Measurements from ENCODE around the gene CHST15. TPM values are rescaled to one million over a fixed set of nuclear protein-coding genes. Genes with fewer than 3 reads are reported as not detected.

Gene CHST15
- total and polyA plus RNA-seq, 9 donors, result 35.9 to 93.0 (median 52.5) TPM

DNA sequence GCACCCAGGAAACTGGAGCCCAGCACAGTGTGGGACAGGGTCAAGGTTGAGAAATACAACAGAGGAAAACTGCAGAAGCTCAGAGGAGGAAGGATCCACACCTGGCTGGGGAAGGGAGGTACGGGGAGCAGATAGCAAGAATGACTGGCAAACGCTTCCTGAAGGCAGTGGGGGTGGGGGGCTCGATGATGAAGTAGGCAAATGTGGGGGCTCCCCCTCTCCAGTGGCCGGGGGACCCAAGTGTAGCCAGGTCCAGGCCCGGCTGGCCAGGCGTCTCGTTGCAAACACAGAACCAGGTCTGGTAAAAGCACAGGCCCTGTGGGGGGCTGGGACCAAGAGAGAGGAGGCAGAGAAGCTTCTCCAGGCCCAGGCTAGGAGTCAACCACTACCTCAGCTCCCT is 7.7 kb downstream of the CHST15 start:
- peak overlapping the region in 1 of 2 donors; percentile 28 for H3K27ac ChIP-seq
- H3K27me3 ChIP-seq, result no peaks in the 10 kb centered on the region
- TF ChIP-seq EP300 (IDR thresholded peaks at IDR 0.05), result no peak
- TF ChIP-seq POLR2A (IDR thresholded peaks at IDR 0.05), result no peak
- TF ChIP-seq, protein P1, sequence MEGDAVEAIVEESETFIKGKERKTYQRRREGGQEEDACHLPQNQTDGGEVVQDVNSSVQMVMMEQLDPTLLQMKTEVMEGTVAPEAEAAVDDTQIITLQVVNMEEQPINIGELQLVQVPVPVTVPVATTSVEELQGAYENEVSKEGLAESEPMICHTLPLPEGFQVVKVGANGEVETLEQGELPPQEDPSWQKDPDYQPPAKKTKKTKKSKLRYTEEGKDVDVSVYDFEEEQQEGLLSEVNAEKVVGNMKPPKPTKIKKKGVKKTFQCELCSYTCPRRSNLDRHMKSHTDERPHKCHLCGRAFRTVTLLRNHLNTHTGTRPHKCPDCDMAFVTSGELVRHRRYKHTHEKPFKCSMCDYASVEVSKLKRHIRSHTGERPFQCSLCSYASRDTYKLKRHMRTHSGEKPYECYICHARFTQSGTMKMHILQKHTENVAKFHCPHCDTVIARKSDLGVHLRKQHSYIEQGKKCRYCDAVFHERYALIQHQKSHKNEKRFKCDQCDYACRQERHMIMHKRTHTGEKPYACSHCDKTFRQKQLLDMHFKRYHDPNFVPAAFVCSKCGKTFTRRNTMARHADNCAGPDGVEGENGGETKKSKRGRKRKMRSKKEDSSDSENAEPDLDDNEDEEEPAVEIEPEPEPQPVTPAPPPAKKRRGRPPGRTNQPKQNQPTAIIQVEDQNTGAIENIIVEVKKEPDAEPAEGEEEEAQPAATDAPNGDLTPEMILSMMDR (IDR thresholded peaks at IDR 0.05), result no peak
- intact Hi-C loops (cut with DNase I), result loop anchor here in 1 of 4 donors (2.0 kb wide), 1 partner anchor 53 kb away; no protein-coding TSS in a partner anchor
- H3K9me3 ChIP-seq, result no peaks in the 10 kb centered on the region
- H3K4me1 ChIP-seq (ENCODE audit: insufficient read depth), result peaks cover 45% of the 10 kb centered on the region
- 47 to 72% (median 58%) methylated on average over 7 of the region's 7 CpGs for WGBS, 3 donors
- no peak overlapping the region for H3K4me3 ChIP-seq
- peak in 1 of 5 donors; percentile 35 for DNase-seq
- H3K36me3 ChIP-seq, result no peaks in the 10 kb centered on the region

DNA sequence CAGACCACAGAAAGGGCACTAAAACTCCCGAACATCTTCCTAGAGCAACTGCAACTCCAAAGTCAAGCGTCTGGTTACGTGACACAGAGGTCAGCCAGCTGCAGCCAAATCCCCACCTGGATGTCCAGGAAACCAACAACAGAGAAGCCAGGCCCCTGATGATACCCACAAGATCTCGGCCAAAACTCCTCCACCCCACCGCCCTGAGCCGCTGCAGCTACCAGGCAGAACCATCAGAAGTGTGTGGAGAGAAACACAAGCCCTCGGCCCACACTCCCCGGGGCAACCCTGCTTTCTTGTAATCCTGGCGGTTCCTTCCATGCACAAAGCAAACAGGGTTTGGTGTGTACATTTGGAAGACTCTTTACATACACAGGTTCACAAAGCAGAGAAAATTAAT is 8.7 kb downstream of the CHST15 start:
- Histone ChIP-seq H3K36me3 (no peaks in the 10 kb centered on the region), H3K27me3 (no peaks in the 10 kb centered on the region), H3K4me1 (ENCODE audit: insufficient read depth) (peaks cover 44% of the 10 kb centered on the region), H3K9me3 (no peaks in the 10 kb centered on the region), H3K27ac (no peak overlapping the region), H3K4me3 (no peak overlapping the region)
- TF ChIP-seq EP300 (IDR thresholded peaks at IDR 0.05) (no peak), POLR2A (IDR thresholded peaks at IDR 0.05) (no peak)
- TF ChIP-seq, protein P1 (IDR thresholded peaks at IDR 0.05), result no peak
- intact Hi-C loops (cut with DNase I), result loop anchor here in 1 of 4 donors (2.0 kb wide), 1 partner anchor 52 kb away; no protein-coding TSS in a partner anchor
- WGBS, 3 donors, result 44 to 68% (median 47%) methylated on average over 9 of the region's 9 CpGs
- no peak for DNase-seq

DNA sequence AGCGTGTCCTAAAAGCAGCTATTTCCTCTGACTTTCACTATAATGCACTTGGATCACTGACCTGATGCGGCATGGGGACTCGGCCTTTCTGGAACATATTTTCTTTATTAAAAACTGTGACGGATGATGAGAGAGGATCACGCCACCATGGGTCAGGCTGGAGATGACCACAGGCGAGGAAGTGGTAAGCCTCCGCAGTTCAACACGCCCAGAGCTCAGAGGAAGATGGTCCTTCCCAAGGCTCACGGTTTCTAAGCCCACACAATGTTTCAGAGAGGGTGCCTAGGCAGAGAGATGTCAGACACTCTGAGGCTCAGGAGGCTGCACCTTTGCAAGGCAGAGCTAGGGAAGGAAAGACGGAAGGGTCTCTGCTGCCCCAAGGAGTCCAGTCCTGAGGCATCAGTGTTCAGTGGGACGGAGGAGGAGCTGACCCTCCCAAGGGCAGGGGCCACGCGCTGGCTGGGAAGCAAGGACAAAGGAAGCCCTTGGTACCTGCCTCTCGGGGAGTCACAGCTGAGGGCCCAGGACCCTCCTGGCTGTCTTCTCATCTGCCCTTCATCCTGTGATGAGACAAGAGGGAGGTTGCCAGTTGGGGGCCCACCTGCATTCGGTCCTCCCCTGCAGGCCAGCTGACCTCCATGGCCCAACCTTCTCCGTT is 9.5 kb downstream of the CHST15 start:
- no peaks in the 10 kb centered on the region for H3K9me3 ChIP-seq
- peaks cover 43% of the 10 kb centered on the region for H3K4me1 ChIP-seq (ENCODE audit: insufficient read depth)
- DNase-seq, result no peak
- no peaks in the 10 kb centered on the region for H3K27me3 ChIP-seq
- H3K27ac ChIP-seq, result no peak overlapping the region
- H3K36me3 ChIP-seq, result no peaks in the 10 kb centered on the region
- no peak for TF ChIP-seq POLR2A (IDR thresholded peaks at IDR 0.05)
- TF ChIP-seq, protein P1 (IDR thresholded peaks at IDR 0.05), result no peak
- TF ChIP-seq EP300 (IDR thresholded peaks at IDR 0.05), result no peak
- intact Hi-C loops (cut with DNase I), result loop anchor here in 1 of 4 donors (2.0 kb wide), 1 partner anchor 51 kb away; no protein-coding TSS in a partner anchor
- no peak overlapping the region for H3K4me3 ChIP-seq
- WGBS, 3 donors, result 82 to 88% (median 84%) methylated on average over 16 of the region's 16 CpGs

DNA sequence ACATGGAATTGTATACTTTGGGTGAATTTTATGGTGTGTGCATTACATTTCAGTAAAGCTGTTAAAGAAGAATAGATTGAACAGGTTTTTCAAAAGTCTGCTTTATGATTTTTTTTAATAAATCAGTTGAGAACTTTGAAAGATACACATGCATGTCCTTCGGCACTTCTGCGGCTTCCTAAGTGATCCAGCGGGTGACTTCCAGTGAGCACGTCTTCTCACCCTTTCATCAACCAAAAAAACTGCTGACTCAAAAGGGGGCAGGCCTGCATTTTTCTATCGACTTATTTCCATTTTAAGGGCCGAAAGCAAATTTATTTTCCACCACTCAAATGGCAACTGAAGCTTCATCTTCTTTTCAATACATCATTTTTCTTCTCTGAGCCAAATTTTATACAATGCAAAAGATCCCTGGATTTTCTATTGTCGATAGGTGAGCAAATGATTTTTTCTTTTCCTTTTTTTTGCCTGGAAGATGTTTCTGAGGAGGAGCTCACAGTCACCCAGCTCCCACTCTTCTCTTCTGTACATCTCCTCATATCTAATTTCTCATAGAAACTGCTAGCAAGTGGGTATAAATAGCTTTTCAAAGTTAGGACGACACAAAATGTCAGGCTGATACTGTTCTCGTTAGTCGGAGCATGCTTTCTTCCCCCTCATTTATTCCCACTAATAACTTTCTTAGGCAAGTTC is 10.2 kb downstream of the CHST15 start:
- H3K9me3 ChIP-seq, result no peaks in the 10 kb centered on the region
- peaks cover 41% of the 10 kb centered on the region for H3K4me1 ChIP-seq (ENCODE audit: insufficient read depth)
- no peak overlapping the region for H3K27ac ChIP-seq
- H3K27me3 ChIP-seq, result no peaks in the 10 kb centered on the region
- DNase-seq, result no peak
- H3K4me3 ChIP-seq, result no peak overlapping the region
- 67 to 75% (median 71%) methylated on average over 10 of the region's 10 CpGs for WGBS, 3 donors
- TF ChIP-seq, protein P1 (IDR thresholded peaks at IDR 0.05), result no peak
- no peak for TF ChIP-seq POLR2A (IDR thresholded peaks at IDR 0.05)
- TF ChIP-seq EP300 (IDR thresholded peaks at IDR 0.05), result no peak
- intact Hi-C loops (cut with DNase I), result no loop called here
- H3K36me3 ChIP-seq, result no peaks in the 10 kb centered on the region

All from ovary (tissue), 9 donors.